Measurements from ENCODE around the gene PFKFB4.
"Not testable (repeated sequence)": the region's sequence is repeated elsewhere in the genome, so short reads cannot be mapped to it uniquely, and the experiment has no call there.

Gene PFKFB4

DNA sequence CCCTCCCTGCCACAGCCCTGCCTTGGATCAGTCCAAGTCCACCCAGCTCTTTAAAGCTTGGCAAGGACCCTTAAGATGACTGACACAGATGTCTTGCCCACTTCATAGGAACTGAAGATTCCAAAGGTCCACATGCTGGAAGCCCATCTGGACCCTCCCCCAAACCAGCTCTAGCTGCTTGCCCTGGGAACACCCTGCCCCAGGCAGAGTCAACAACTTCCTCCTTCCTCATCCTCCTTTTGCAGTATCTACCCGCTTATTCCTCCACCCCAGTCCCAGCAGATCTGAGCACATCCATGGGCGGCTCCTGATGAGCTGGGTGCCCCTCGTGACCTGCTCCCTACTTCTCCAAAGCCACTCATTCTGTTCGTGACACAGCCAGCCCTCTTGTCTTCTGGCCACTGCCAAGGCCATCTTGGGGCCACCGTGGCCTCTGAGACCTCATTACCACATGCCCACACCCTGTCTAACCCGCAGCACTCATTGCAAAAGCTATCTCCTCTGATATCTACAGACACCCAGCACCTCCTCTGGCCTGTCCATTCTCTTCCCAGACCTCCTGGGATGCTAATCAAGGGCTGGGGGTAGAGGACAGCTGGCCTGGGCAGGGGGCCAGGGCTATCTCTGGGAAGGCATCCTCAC is 2.0 kb upstream of the PFKFB4 start:
- no peak for DNase-seq (ENCODE audit: low read depth)

GRCh38 chr3:48555949-48556795 is 431 bp downstream of the PFKFB4 start:
- no peak for DNase-seq (ENCODE audit: low read depth)

DNA sequence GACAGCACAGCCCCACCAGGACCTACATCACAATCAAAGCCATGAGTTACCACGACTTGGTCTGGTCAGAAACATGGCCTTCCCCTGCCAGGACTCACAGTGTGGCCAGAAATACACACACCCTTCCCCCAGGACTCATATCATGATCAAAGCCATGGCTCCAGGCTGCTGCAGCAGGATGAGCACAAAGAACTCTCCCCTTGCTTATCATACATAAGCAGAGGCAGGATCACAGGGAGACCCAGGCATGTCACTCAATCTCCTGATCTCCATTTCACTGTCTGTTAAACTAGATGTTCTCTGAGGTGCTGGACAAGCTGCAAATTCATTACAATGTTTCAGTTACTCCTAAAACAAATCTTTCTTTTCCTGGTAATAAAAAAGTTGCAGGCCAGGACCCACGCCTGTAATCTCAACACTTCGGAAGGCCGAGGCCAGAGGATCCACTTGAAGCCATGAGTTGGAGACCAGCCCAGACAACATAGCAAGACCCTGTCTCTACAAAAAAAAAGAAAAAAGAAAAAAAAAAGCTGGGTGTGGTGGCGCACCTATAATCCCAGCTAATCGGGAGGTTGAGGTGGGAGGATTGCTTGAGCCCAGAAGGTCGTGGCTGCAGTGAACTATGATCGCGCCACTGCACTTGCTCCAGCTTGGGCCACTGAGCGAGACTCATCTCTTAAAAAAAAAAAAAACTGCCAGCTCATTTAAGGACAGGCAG is 1.2 kb downstream of the PFKFB4 start:
- DNase-seq (ENCODE audit: low read depth): no peak

GRCh38 chr3:48553886-48554845 is 2.4 kb downstream of the PFKFB4 start:
- no peak for DNase-seq (ENCODE audit: low read depth)

DNA sequence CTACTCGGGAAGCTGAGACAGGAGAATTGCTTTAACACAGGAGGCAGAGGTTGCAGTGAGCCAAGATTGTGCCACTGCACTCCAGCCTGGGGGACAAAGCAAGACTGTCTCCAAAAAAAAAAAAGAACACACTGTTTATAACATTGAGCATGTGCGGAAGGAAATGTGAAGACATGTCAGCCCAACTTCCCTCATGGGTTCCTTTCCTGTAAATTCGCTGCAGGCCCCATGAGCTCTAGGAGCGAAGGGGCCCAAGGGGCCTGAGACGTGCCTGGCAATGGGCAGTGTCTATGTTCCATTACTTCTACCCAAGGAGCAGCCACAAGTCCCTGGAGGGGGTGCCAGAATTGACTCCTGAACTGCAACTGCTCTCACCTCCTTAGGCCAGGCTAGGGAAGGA is 3.2 kb downstream of the PFKFB4 start:
- DNase-seq (ENCODE audit: low read depth): no peak

DNA sequence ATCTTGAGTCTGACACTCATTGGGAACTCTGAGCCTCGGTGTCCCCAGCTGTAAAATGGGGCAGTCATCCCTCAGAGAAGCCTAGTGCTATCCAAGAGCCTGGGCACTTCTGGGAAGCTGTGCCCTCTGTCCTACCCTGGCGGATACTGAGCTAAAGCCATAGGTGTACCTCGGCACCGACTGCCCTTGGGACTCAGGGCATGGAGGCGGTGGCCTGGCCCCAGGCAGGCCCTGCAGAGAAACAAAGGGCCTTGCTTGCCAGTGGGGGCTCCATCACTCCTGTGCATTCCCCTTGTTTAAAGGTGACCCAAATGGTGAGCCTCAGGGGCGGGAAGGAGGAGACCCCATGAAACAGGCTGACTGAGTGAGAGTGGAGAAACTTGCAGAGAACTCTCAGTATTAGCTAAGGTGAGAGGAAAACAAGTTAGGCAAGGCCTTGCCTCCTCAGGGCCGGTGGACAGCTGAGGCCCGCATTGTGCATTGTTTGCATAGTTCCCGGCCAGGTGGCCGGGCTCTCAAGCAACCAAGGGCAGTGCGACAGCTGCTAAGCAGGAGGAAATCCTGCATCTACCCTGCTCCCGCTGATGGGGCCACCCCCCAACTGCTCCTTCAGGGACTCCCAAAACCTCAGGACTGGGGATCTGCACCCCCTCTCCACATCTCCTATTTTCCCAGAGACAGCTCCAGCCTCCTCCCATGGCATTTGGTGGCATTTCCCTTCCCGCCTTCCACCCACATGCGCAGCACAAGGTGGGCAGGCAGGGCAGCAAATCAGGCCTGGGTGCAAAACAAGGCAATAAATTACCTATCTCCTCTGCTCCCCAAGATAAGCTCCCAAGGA is 4.3 kb downstream of the PFKFB4 start:
- DNase-seq (ENCODE audit: low read depth): no peak

- not testable (repeated sequence) for DNase-seq (ENCODE audit: low read depth)
Measured at GRCh38 chr3:48551651-48552050, 5.0 kb downstream of the PFKFB4 start.

- DNase-seq (ENCODE audit: low read depth): peak; percentile 80
Measured at GRCh38 chr3:48548729-48549705, 7.6 kb downstream of the PFKFB4 start.

DNA sequence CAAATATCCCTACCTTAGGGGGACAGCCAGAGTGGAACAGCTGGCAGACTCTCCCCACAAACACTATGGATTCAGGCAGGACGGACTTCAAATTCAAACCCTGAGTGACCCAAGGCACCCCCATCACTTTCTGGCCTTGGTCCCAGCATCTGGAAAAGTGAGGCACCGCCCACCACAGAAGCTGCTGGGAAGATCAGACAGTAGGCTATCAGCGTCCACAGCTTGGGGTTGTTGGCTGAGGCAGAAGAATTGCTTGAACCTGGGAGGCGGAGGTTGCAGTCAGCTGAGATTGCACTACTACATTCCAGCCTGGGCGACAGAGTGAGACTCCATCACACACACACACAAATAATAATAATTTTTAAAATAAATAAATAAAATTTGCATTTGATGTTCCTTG is 8.5 kb downstream of the PFKFB4 start:
- no peak for DNase-seq (ENCODE audit: low read depth)

- DNase-seq (ENCODE audit: low read depth): no peak
Measured at GRCh38 chr3:48546203-48546829, 10.3 kb downstream of the PFKFB4 start.

- DNase-seq (ENCODE audit: low read depth): no peak
Measured at GRCh38 chr3:48544141-48544540, 12.5 kb downstream of the PFKFB4 start.

DNA sequence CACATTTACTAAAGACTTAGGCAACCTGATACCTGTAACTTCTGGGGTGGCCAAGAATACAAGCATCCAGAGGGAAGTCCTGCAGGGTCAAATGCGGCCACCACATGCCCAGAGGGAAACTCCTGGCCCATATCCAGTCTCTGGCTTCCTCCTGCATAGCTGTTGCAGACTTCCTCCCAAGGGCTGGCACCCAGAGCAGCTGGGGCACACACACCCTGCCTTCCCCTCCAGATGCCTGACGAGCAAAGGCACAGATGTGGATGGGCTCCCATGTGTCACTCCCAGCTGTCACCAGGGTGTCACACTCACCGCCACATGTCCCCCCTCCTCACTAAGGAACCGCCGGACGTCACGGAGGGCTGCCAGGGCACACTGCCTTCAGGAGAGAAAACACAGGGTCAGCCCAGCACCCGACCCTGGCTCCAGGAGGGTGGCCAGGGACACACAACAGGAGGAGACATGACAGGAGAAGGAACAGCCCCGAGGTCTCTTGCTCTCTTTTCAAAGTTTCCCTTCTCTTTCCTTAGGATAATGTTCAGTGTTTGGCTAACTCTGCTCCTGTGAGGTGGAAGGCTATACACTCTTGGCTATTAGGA is 13.2 kb downstream of the PFKFB4 start:
- no peak for DNase-seq (ENCODE audit: low read depth)

GRCh38 chr3:48538451-48538850 is 18.2 kb downstream of the PFKFB4 start:
- no peak for DNase-seq (ENCODE audit: low read depth)

GRCh38 chr3:48536785-48537184 is 19.8 kb downstream of the PFKFB4 start:
- DNase-seq (ENCODE audit: low read depth): no peak

DNA sequence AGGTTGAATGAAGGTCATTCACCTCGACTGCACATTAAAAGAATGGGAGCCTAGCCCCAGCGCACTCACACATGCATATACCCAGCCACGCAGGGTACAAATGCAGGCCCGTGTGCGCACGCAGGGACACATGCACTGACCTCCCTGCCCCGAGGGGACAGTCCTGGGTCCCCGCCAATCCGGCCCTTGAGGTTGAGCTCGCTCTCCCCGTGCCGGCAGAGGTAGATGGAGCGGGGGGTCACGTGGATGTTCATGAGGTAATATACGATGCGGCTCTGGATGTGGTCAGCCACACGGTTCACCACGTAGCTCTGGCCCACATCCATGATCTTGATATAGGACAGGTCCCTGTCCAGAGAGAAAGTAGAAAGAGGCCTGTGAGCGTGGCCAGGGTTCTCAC is 20.5 kb downstream of the PFKFB4 start:
- DNase-seq (ENCODE audit: low read depth): no peak

- no peak for DNase-seq (ENCODE audit: low read depth)
Measured at GRCh38 chr3:48535578-48535977, 21.0 kb downstream of the PFKFB4 start.

GRCh38 chr3:48532977-48533337 is 23.6 kb downstream of the PFKFB4 start:
- DNase-seq (ENCODE audit: low read depth): no peak

DNA sequence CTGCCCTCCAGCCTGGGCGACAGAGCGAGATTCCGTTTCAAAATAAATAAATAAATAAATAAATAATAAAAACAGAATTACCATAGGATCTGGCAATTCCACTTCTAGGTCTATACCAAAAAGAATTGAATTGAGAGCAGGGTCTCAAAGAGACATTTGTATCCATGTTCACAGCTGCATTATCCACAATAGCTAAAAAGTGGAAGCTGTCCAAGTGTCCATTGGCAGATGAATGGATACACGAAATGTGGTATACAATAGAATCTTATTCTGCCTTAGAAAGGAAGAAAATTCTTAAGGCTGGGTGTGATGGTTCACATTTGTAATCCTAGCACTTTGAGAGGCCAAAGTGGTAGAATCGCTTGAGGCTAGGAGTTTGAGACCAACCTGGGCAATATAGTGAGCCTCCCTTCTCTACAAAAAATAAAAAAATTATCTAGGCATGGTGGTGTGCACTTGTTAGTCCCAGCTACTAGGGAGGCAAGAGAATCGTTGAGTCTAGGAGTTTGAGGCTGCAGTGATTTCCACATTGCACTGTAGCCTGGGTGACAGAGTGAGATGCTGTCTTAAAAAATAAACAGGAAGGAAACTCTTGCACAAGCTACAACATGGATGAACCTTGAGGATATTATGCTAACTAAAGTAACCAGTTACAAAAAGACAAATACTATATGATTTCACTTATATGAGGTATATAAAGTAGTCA is 24.2 kb downstream of the PFKFB4 start:
- DNase-seq (ENCODE audit: low read depth): no peak

All from stimulated activated CD8-positive, alpha-beta memory T cell treated with anti-CD3 and anti-CD28 coated beads, Interleukin-15, amount 100 ng/mL, for 1 hour (primary cell).